Stimulated activated naive CD8-positive, alpha-beta T cell treated with anti-CD3 and anti-CD28 coated beads, Interleukin-15, amount 100 ng/mL, for 72 hours (primary cell): Measurements from ENCODE around the gene MTCL1.

ENCODE experiments used
- ATAC-seq: fragments of 150-1000 bp; cut with Tn5 transposase; 2 replicates; pipeline ENCODE4 v1.10.0; 2021; ENCODE audit warnings: mild to moderate bottlenecking, moderate library complexity
- DNase-seq, 2 donors: peaks; one replicate each; pipeline ENCODE4 v3.0.0; 2021 to 2022
- H3K27ac Mint-ChIP-seq, 2 donors: one replicate each; pipeline ENCODE4 v1.8.0; 2022; ENCODE audit warnings: mild to moderate bottlenecking in 2 of 2, mixed read lengths in 2 of 2, moderate library complexity in 2 of 2
- H3K27me3 Mint-ChIP-seq: one replicate; pipeline ENCODE4 v1.8.0; 2022; ENCODE audit warnings: mixed read lengths
- H3K4me1 Mint-ChIP-seq: one replicate; pipeline ENCODE4 v1.8.0; 2022; ENCODE audit warnings: mild to moderate bottlenecking, mixed read lengths
- H3K4me3 Mint-ChIP-seq, 2 donors: one replicate each; pipeline ENCODE4 v1.8.0; 2022; ENCODE audit warnings: mild to moderate bottlenecking in 2 of 2, mixed read lengths in 2 of 2, moderate library complexity in 1 of 2
- H3K9me3 Mint-ChIP-seq, 2 donors: one replicate each; pipeline ENCODE4 v1.8.0; 2022; ENCODE audit warnings: mixed read lengths in 2 of 2

MTCL1 gene

GRCh38 chr18:8843005-8843404, 137.6 kb downstream of the MTCL1 start:
- ATAC-seq = no peak
- no peak for DNase-seq
- peaks cover 5% of the 10 kb centered on the region for H3K4me1 Mint-ChIP-seq
- no peak overlapping the region for H3K4me3 Mint-ChIP-seq
- peaks cover 6% of the 10 kb centered on the region for H3K27me3 Mint-ChIP-seq
- no peaks in the 10 kb centered on the region for H3K9me3 Mint-ChIP-seq
- H3K27ac Mint-ChIP-seq = no peak overlapping the region

- no peak overlapping the region for H3K4me3 Mint-ChIP-seq
- H3K27me3 Mint-ChIP-seq = peaks cover 6% of the 10 kb centered on the region
- H3K27ac Mint-ChIP-seq = no peak overlapping the region
- no peak for DNase-seq
- H3K4me1 Mint-ChIP-seq = peaks cover 5% of the 10 kb centered on the region
- no peak for ATAC-seq
- H3K9me3 Mint-ChIP-seq = no peaks in the 10 kb centered on the region
Measured at GRCh38 chr18:8844721-8845148, 139.4 kb downstream of the MTCL1 start.

GRCh38 chr18:8845506-8845905, 140.2 kb downstream of the MTCL1 start:
- H3K9me3 Mint-ChIP-seq = peaks cover 0 to 7% of the 10 kb centered on the region in 2 donors
- peaks cover 6% of the 10 kb centered on the region for H3K27me3 Mint-ChIP-seq
- no peak overlapping the region for H3K4me3 Mint-ChIP-seq
- no peak for DNase-seq
- no peak for ATAC-seq
- peaks cover 5% of the 10 kb centered on the region for H3K4me1 Mint-ChIP-seq
- no peak overlapping the region for H3K27ac Mint-ChIP-seq

- Mint-ChIP-seq H3K27ac (no peak overlapping the region), H3K4me3 (no peak overlapping the region)
Measured at GRCh38 chr18:8847066-8847755, 141.9 kb downstream of the MTCL1 start.

GRCh38 chr18:8847900-8848299, 142.5 kb downstream of the MTCL1 start:
- Mint-ChIP-seq H3K27ac (no peak overlapping the region), H3K4me3 (no peak overlapping the region), H3K9me3 (peaks cover 0 to 9% of the 10 kb centered on the region in 2 donors), H3K27me3 (peaks cover 6% of the 10 kb centered on the region), H3K4me1 (no peaks in the 10 kb centered on the region)
- ATAC-seq (no peak), DNase-seq (no peak)

More at GRCh38 chr18:8847066-8847755, 141.9 kb downstream of the MTCL1 start:
- ATAC-seq = no peak
- Mint-ChIP-seq H3K4me1 (peaks cover under 1% of the 10 kb centered on the region), H3K27me3 (peaks cover 6% of the 10 kb centered on the region), H3K9me3 (peaks cover 0 to 9% of the 10 kb centered on the region in 2 donors)
- no peak for DNase-seq

- Mint-ChIP-seq H3K27me3 (peaks cover 6% of the 10 kb centered on the region), H3K27ac (no peak overlapping the region), H3K4me1 (no peaks in the 10 kb centered on the region), H3K9me3 (peaks cover 0 to 9% of the 10 kb centered on the region in 2 donors), H3K4me3 (no peak overlapping the region)
- ATAC-seq = no peak
- no peak for DNase-seq
Measured at GRCh38 chr18:8848541-8848940, 143.2 kb downstream of the MTCL1 start.

- no peak for DNase-seq
- Mint-ChIP-seq H3K9me3 (peaks cover 0 to 9% of the 10 kb centered on the region in 2 donors), H3K27ac (no peak overlapping the region), H3K27me3 (no peaks in the 10 kb centered on the region), H3K4me3 (no peak overlapping the region), H3K4me1 (no peaks in the 10 kb centered on the region)
- no peak for ATAC-seq
Measured at GRCh38 chr18:8849696-8850095, 144.3 kb downstream of the MTCL1 start.

- peaks cover 0 to 9% of the 10 kb centered on the region in 2 donors for H3K9me3 Mint-ChIP-seq
- no peaks in the 10 kb centered on the region for H3K4me1 Mint-ChIP-seq
Measured at GRCh38 chr18:8851659-8852058, 146.3 kb downstream of the MTCL1 start.

GRCh38 chr18:8854550-8854949, 149.2 kb downstream of the MTCL1 start:
- no peak for ATAC-seq
- H3K27me3 Mint-ChIP-seq = no peaks in the 10 kb centered on the region
- H3K27ac Mint-ChIP-seq = no peak overlapping the region
- H3K9me3 Mint-ChIP-seq = peaks cover 0 to 9% of the 10 kb centered on the region in 2 donors
- no peak overlapping the region for H3K4me3 Mint-ChIP-seq
- DNase-seq = no peak
- no peaks in the 10 kb centered on the region for H3K4me1 Mint-ChIP-seq

More at GRCh38 chr18:8851659-8852058, 146.3 kb downstream of the MTCL1 start:
- no peak for DNase-seq
- no peak for ATAC-seq
- no peaks in the 10 kb centered on the region for H3K27me3 Mint-ChIP-seq
- H3K4me3 Mint-ChIP-seq = no peak overlapping the region
- no peak overlapping the region for H3K27ac Mint-ChIP-seq

- Mint-ChIP-seq H3K27me3 (no peaks in the 10 kb centered on the region), H3K27ac (no peak overlapping the region), H3K4me3 (no peak overlapping the region), H3K9me3 (peaks cover 0 to 7% of the 10 kb centered on the region in 2 donors), H3K4me1 (no peaks in the 10 kb centered on the region)
- ATAC-seq (no peak), DNase-seq (no peak)
Measured at GRCh38 chr18:8854962-8855361, 149.6 kb downstream of the MTCL1 start.

GRCh38 chr18:8856212-8856611, 150.9 kb downstream of the MTCL1 start:
- no peak for DNase-seq
- no peak overlapping the region for H3K27ac Mint-ChIP-seq
- no peak for ATAC-seq
- H3K4me1 Mint-ChIP-seq = no peaks in the 10 kb centered on the region
- no peaks in the 10 kb centered on the region for H3K9me3 Mint-ChIP-seq
- H3K4me3 Mint-ChIP-seq = no peak overlapping the region
- H3K27me3 Mint-ChIP-seq = no peaks in the 10 kb centered on the region

- H3K4me3 Mint-ChIP-seq = no peak overlapping the region
- DNase-seq = no peak
- no peak for ATAC-seq
Measured at GRCh38 chr18:8856769-8857393, 151.5 kb downstream of the MTCL1 start.

GRCh38 chr18:8857806-8858205, 152.4 kb downstream of the MTCL1 start:
- Mint-ChIP-seq H3K4me1 (no peaks in the 10 kb centered on the region), H3K4me3 (no peak overlapping the region), H3K27ac (no peak overlapping the region), H3K9me3 (no peaks in the 10 kb centered on the region), H3K27me3 (no peaks in the 10 kb centered on the region)
- ATAC-seq (no peak), DNase-seq (no peak)

More at GRCh38 chr18:8856769-8857393, 151.5 kb downstream of the MTCL1 start:
- H3K27ac Mint-ChIP-seq = no peak overlapping the region
- no peaks in the 10 kb centered on the region for H3K27me3 Mint-ChIP-seq
- no peaks in the 10 kb centered on the region for H3K4me1 Mint-ChIP-seq
- no peaks in the 10 kb centered on the region for H3K9me3 Mint-ChIP-seq

GRCh38 chr18:8858888-8859511, 153.6 kb downstream of the MTCL1 start:
- DNase-seq (no peak), ATAC-seq (no peak)
- Mint-ChIP-seq H3K4me1 (no peaks in the 10 kb centered on the region), H3K27me3 (no peaks in the 10 kb centered on the region), H3K27ac (no peak overlapping the region), H3K4me3 (no peak overlapping the region), H3K9me3 (no peaks in the 10 kb centered on the region)

GRCh38 chr18:8860845-8861642, 155.7 kb downstream of the MTCL1 start:
- no peak overlapping the region for H3K27ac Mint-ChIP-seq
- ATAC-seq (no peak), DNase-seq (no peak)
- H3K4me3 Mint-ChIP-seq = no peak overlapping the region
- no peaks in the 10 kb centered on the region for H3K27me3 Mint-ChIP-seq
- H3K9me3 Mint-ChIP-seq = no peaks in the 10 kb centered on the region
- no peaks in the 10 kb centered on the region for H3K4me1 Mint-ChIP-seq
